HPDE6-E6E7 (cell line): ENCODE results near the gene OR6F1.
"Not testable (repeated sequence)": the region's sequence is repeated elsewhere in the genome, so short reads cannot be mapped to it uniquely, and the experiment has no call there.

Experiments
- DNase-seq: peaks from one replicate; pipeline ENCODE4 v3.0.0; 2011; ENCODE audit warnings: missing footprints; ENCODE audit errors: extremely low spot score

OR6F1 gene

GRCh38 chr1:247716546-247716945, at the start of gene OR6F1:
Gene OR6F1 (minus strand): TSS chr1:247716646. CDS start chr1:247712755, 3,891 bp downstream.
- DNase-seq, result no peak

DNA sequence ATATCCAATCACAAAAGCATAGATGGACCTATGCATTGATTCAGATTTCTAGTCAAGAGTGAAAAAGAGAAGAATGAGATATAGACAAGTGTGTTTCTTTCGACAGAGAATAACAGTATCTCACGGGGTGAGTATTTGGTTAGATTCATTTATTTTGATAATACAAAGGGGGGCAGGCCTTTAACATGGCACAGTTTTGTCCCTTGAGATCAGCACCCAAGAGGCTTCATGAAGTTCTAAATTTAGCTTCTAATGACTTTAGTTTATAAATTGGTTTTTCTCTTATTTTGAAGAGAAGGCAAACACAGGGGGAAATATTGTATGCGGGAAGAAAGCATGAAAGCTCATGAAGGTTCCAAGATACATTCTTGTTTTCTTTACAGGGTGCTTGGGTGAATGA, 44.0 kb upstream of the OR6F1 start, which contains the start of gene OR1C1:
Gene OR1C1, minus strand, starts transcription at position 101 of the 400 bp plus-strand sequence. CDS start 2,150 bp downstream, outside the sequence.
- DNase-seq, result no peak

DNA sequence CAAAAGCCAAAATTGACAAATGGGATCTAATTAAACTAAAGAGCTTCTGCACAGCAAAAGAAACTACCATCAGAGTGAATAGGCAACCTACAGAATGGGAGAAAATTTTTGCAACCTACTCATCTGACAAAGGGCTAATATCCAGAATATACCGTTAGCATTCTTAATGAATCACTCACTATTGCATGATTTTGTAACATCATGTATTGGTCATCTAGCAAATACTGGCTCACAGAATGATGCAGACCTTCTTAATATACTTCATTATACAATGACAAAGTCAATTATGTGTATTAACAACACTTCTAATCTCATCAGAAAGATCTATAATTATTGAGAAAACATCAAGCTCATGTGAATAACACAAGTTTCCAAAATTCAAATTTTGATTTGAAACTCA, 37.9 kb upstream of the OR6F1 start:
- not testable (repeated sequence) for DNase-seq

GRCh38 chr1:247749870-247750269, 33.4 kb upstream of the OR6F1 start:
- no peak for DNase-seq

DNA sequence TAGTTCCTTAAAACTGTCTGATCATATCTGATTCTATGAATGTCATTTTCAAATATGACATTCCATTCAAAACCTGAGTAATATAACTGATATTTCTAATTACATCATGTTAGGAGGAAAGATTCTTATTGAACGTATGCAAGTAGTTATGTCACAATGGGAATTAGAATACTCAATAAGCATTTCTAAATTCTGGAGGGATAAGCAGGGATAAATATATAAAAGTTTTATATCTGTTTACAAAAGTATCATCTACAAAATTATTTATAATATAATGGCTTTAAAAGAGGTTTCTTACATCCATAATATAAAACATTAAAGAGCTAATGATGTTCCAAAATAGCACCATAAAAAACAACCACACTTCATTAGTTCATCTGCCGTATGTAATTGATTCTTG, 31.6 kb upstream of the OR6F1 start, which contains the start of gene OR14A2:
Gene OR14A2, minus strand, starts transcription at position 101 of the 400 bp plus-strand sequence.
- DNase-seq, result no peak

GRCh38 chr1:247747616-247748015, 31.2 kb upstream of the OR6F1 start:
- DNase-seq, result no peak

GRCh38 chr1:247746391-247746935, 30.0 kb upstream of the OR6F1 start:
- DNase-seq, result no peak

DNA sequence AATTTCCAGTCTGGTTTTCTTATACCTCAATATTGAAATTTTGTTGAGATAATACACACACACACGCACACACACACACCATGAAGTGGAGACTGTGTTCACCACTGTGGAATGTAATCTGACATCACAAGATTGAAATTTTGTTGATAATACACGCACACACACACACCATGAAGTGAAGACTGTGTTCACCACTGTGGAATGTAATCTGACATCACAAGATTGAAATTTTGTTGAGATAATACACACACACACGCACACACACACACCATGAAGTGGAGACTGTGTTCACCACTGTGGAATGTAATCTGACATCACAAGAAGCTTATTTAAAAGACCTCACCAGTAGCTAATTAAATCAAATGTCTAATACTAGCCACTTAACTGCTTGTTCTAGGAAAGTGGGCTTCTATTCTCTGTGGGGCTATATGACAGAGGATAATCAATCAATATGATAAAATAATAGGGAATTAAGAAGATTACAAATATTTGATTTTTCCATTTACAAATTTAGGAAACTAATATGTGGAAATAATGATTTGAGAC, 25.8 kb upstream of the OR6F1 start:
- DNase-seq, result not testable (repeated sequence)

DNA sequence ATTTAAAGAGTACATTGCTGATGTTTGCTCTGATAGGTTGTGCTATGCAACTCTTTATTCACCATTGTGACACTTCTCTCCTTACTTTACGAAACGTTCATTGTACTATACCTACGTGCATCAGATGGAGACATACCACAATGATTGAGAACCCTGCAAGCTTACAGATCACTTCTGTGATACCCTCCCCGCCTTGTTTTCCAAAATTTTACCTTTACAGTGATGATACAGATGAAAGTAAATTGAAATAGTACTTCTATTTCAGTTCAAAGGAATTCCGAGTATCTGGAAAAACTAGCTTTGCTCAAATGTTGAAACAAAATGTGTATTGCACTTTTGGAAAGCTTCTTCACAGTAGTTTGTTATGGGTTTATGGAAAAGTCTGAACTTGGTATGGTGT, 25.3 kb upstream of the OR6F1 start:
- no peak for DNase-seq

GRCh38 chr1:247740721-247741120, 24.3 kb upstream of the OR6F1 start:
- no peak for DNase-seq

DNA sequence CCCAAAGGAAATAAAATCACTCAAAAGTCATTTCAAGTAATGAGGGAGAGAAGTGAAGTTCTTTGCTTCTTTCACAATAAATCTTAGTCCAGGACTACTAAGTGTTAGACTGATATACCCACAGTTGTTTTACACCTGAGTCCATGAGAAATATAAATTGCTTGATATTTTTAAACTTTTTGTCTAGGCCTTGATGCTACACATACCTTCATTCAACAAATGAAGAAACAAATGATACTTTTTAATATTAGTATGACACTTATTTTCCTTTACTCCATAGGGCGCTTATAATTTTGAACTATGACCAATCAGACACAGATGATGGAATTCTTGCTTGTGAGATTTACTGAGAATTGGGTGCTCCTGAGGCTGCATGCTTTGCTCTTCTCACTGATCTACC, 21.9 kb upstream of the OR6F1 start, which contains the start of gene OR14K1:
Gene OR14K1, plus strand, starts transcription at position 301 of the 400 bp plus-strand sequence. Its CDS starts 0 bp downstream, at position 301.
- no peak for DNase-seq

DNA sequence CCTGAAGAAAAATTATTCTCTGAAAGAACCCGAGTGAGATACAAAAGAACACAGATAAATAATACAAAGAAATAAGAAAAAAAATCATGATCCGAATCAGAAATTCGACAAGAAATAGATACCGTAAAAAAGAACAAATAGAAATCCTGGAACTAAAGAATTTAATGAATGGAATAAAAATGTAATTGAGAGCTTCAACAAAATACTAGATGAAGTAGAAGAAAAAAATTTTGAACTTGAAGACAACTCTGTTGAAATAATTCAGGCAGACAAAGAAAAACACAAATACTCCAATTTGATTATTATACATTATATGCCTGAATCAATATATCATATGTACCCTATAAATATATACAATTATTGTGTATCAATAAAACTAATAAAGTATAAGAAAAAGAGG, 4.8 kb upstream of the OR6F1 start:
- DNase-seq, result no peak

DNA sequence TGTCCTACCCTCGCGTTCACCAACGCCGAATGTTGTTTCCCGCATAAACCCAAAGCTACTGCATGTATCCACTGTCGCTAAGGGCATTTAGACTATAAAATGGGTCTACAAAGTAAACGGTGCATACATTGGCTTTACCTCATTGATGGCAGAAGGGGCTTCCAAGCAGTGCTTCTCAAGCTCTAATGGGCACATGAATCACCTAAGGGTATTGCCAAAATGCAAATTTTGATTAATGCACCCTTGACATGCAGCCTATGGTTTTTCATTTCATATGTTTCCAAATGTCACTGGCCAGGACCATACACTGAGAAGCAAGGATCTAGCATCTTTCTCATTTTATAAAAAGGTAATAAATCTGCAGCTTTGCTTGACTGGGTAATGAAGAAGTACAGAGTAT, 2.7 kb downstream of the OR6F1 start:
- DNase-seq, result no peak

GRCh38 chr1:247710681-247711080, 5.8 kb downstream of the OR6F1 start:
- DNase-seq, result not testable (repeated sequence)

GRCh38 chr1:247701338-247701737, 15.1 kb downstream of the OR6F1 start:
- no peak for DNase-seq

- DNase-seq, result peak; percentile 6
These were observed 35.1 kb downstream of the OR6F1 start for GRCh38 chr1:247681288-247681897.

- DNase-seq, result no peak
These were observed 36.3 kb downstream of the OR6F1 start for GRCh38 chr1:247680171-247680570.

DNA sequence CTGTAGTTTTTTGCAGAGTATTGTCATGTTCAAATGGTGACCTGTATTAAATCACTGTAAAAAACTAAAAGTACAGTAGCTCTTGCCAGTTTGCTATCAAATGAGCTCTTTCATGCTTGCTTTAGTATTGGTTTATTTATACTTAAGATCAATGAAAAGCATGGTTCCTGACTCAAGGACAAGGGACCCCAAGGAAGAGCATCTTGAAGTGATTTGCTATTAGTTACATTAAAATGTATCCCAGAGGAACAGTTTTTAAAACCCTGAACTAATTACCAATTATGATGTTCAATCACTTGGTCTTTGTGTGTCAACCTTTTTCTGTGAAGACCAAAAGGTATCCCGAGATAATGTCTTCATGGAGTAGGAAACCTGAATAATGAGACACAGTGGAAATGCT, 36.8 kb downstream of the OR6F1 start, which contains the start of gene OR13G1:
Gene OR13G1, minus strand, starts transcription at position 101 of the 400 bp plus-strand sequence. CDS start 6,698 bp downstream, outside the sequence.
- DNase-seq, result no peak

DNA sequence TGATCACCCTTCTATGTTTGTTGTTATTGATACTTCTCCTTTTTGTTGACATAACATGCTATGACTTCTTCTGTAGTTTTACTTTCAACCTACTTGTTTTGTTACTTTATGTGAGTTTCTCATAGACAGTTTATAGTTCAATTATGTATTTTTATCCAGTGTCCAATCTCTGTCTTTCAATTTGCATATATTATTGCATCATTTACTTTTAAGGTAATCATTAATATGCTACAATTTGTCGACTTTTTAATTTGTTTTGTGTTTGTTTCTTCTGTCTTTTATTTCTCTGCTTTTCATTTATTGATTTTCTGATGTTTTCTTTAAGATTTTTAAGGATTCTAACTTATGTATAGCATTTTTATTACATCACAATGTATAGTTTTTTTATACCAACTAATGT, 47.2 kb downstream of the OR6F1 start:
- DNase-seq, result no peak
